ENCODE measurements around the gene ACACA.

ACACA gene

DNA sequence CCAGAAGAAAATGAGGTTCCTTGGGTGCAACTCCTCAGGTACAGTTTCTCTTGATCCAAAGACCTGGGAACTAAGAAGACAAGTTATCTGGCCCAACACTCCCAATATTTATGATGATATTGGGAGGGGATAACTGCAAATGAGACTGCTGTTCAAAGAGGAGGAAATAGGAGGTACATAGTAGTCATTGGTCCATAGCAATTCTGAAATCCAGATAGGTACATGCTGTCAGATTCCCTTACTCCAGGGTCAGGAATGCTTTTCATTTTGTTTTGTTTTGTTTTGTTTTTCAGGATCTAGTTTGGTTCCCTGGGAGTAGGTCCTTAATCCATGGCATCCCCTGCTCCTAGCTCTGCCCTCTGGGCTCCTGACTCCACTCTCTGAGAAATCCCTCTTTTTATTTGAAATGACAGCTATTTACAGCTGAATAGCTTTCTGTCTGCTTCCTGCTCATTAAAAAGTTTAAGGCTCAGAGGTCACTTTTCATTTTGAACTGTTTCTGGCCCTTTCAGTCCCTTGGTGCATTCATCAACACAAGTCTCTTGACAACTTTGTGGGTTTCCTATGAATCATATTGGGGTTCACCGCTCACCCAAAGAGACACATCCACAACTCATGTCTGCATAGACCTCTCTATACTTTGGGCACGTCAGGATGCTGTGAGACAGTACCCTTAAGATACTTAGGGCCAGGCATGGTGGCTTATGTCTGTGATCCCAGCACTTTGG lies 141.0 kb downstream of the ACACA start:
- DNase-seq (ENCODE audit: low spot score) = no peak
- TF ChIP-seq, protein P1, sequence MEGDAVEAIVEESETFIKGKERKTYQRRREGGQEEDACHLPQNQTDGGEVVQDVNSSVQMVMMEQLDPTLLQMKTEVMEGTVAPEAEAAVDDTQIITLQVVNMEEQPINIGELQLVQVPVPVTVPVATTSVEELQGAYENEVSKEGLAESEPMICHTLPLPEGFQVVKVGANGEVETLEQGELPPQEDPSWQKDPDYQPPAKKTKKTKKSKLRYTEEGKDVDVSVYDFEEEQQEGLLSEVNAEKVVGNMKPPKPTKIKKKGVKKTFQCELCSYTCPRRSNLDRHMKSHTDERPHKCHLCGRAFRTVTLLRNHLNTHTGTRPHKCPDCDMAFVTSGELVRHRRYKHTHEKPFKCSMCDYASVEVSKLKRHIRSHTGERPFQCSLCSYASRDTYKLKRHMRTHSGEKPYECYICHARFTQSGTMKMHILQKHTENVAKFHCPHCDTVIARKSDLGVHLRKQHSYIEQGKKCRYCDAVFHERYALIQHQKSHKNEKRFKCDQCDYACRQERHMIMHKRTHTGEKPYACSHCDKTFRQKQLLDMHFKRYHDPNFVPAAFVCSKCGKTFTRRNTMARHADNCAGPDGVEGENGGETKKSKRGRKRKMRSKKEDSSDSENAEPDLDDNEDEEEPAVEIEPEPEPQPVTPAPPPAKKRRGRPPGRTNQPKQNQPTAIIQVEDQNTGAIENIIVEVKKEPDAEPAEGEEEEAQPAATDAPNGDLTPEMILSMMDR (IDR thresholded peaks at IDR 0.05; ENCODE audit: extremely low read depth, missing control alignments) = no peak

- TF ChIP-seq, protein P1 (IDR thresholded peaks at IDR 0.05; ENCODE audit: extremely low read depth, missing control alignments) = no peak
- no peak for DNase-seq (ENCODE audit: low spot score)
Measured at GRCh38 chr17:37261286-37261685, 145.3 kb downstream of the ACACA start.

DNA sequence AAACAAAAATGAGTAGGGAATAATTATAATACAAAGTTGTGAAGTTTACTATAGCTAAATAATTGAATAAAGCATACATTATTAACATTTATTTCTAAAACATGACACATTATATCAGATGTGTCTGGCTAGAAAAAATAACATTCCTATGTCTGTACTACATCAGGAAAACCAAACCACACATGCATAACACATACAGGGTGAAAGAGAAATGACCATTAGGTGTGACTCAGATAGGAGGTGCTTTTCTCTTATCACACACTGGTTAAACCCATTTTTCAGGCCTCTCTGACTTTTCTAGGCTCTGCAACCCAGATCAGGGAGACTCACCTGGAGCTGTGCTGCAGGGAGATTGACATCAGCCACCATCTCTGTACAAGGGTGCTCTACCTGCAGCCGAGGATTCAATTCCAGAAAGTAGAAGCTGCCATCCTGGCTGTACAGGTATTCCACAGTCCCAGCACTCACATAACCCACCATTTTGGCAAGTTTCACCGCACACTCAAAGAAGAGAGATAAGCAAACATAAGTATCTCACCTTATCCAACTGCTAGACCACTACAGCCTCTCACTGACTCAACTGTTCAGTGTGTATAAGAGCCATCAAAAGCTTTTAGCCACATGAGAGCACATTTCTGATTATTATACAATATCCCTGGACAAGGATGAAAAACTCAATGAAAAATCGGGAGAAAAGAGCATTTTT lies 147.5 kb downstream of the ACACA start:
- DNase-seq (ENCODE audit: low spot score) = no peak
- TF ChIP-seq, protein P1 (IDR thresholded peaks at IDR 0.05; ENCODE audit: extremely low read depth, missing control alignments) = no peak

DNA sequence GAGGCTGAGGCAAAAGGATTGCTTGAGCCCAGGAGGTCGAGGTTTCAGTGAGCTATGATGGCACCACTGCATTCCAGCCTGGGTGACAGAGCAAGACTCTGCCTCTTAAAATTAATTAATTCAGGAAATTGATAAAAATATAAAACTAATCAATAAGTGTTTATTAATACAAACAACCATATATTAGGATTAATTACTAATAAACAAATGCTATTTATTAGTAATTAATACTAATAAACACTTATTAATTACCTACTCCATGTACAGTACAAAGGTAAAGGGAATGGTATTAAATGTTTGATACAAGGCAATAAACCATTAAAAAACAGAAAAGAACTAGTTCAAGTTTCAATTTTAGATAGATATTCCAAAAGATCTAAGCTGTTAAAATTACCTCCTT lies 150.0 kb downstream of the ACACA start:
- no peak for DNase-seq (ENCODE audit: low spot score)
- TF ChIP-seq, protein P1 (IDR thresholded peaks at IDR 0.05; ENCODE audit: extremely low read depth, missing control alignments) = no peak

DNA sequence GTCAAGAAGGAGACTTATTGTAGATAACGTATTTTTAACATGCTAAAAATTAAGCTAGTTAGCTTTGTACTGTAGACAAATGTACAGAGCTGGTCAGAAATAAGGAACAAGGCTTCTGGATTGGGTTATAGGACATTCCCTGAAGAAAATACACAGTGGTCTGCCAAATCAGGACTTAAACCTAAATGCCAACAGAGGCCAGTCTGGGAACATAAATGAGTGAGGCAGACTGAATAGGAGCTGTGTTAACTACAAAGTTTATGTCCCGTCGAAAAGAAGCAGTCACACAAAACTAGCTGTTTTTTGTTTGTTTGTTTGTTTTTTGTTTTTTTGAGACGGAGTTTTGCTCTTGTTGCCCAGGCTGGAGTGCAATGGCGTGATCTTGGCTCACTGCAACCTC lies 151.2 kb downstream of the ACACA start:
- TF ChIP-seq, protein P1 (IDR thresholded peaks at IDR 0.05; ENCODE audit: extremely low read depth, missing control alignments) = no peak
- DNase-seq (ENCODE audit: low spot score) = no peak

- no peak for DNase-seq (ENCODE audit: low spot score)
- TF ChIP-seq, protein P1 (IDR thresholded peaks at IDR 0.05; ENCODE audit: extremely low read depth, missing control alignments) = no peak
Measured at GRCh38 chr17:37247825-37248224, 158.8 kb downstream of the ACACA start.

GRCh38 chr17:37246085-37246484 lies 160.6 kb downstream of the ACACA start:
- DNase-seq (ENCODE audit: low spot score) = no peak
- TF ChIP-seq, protein P1 (IDR thresholded peaks at IDR 0.05; ENCODE audit: extremely low read depth, missing control alignments) = no peak

All from GM20000 (cell line).